Pulmonary artery endothelial cell (primary cell): ENCODE results near the gene TPI1. TPM values are rescaled to one million over a fixed set of nuclear protein-coding genes. Genes with fewer than 3 reads are reported as not detected.
A peak's percentile ranks its signal among the peaks of the same experiment; 100 is the strongest.
"Not testable (repeated sequence)": the region's sequence is repeated elsewhere in the genome, so short reads cannot be mapped to it uniquely, and the experiment has no call there.

Experiments
- DNase-seq: peaks from one replicate; pipeline ENCODE4 v3.0.0-alpha.2; 2011; ENCODE audit warnings: low read depth, low spot score
- total RNA-seq: library from RNA; depleted of rRNA; stranded (reverse); fragments of >200 nt; gene quantifications from 2 replicates; pipeline ENCODE4 v1.2.3, GENCODE V29; 2014

TPI1 gene
- total RNA-seq, 1 donor from 2014 or later: 1,374 TPM

- DNase-seq: no peak
Observed at GRCh38 chr12:6868211-6869048, 1.1 kb downstream of the TPI1 start.

- DNase-seq: no peak
Observed at GRCh38 chr12:6869049-6870021, 2.0 kb downstream of the TPI1 start.

- DNase-seq: not testable (repeated sequence)
Observed at GRCh38 chr12:6870304-6870703, 3.0 kb downstream of the TPI1 start.

GRCh38 chr12:6871052-6871957 is 4.0 kb downstream of the TPI1 start:
- DNase-seq: no peak

GRCh38 chr12:6872073-6873048 is 5.0 kb downstream of the TPI1 start:
- no peak for DNase-seq

GRCh38 chr12:6873094-6874014 is 6.0 kb downstream of the TPI1 start, which contains the start of gene SPSB2:
TSS of gene SPSB2 (minus strand) at chr12:6873303. CDS start at chr12:6872901, 402 bp downstream.
- DNase-seq: peak; percentile 77

- DNase-seq: not testable (repeated sequence)
Observed at GRCh38 chr12:6874015-6874368, 6.7 kb downstream of the TPI1 start.

- not testable (repeated sequence) for DNase-seq
Observed at GRCh38 chr12:6879824-6880223, 12.5 kb downstream of the TPI1 start.

- no peak for DNase-seq
Observed at GRCh38 chr12:6883252-6883651, 15.9 kb downstream of the TPI1 start.

- no peak for DNase-seq
Observed at GRCh38 chr12:6883683-6884082, 16.4 kb downstream of the TPI1 start.

- DNase-seq: no peak
Observed at GRCh38 chr12:6884539-6884938, 17.2 kb downstream of the TPI1 start.

GRCh38 chr12:6886206-6886999 is 19.1 kb downstream of the TPI1 start:
- not testable (repeated sequence) for DNase-seq

- DNase-seq: no peak
Observed at GRCh38 chr12:6887460-6887859, 20.1 kb downstream of the TPI1 start.

- DNase-seq: no peak
Observed at GRCh38 chr12:6888360-6888759, 21.0 kb downstream of the TPI1 start.

GRCh38 chr12:6888794-6889193 is 21.5 kb downstream of the TPI1 start:
- not testable (repeated sequence) for DNase-seq

GRCh38 chr12:6889775-6890573 is 22.6 kb downstream of the TPI1 start:
- not testable (repeated sequence) for DNase-seq
